Measurements from ENCODE around the gene KRT76. TPM values are rescaled to one million over a fixed set of nuclear protein-coding genes. Genes with fewer than 3 reads are reported as not detected.

Gene KRT76
- total RNA-seq, 3 donors from 2014 or later: not detected

DNA sequence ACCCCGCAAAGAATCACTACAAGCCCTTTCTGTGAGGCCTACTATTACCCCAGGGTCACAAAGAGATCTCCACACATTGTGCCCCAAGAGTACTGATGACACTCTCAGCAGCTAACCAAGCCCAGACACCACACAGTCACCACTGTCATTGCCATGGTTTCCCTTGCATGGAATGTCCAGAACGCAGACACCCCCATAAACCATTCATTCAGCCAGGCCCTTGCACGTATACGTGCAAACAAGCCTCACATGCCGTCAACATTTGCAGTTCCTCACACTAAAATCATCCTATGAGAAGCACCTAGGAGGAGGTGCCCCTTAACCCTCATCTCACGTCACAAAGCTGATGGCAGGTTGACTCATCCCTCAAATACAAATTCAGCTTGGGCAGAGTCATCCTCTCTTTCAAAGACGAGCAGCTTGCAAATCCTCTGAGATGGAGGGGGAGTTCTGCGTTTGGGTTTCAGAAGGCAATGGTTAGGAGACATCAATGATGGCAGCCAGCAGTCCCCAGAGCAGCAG lies 56.7 kb downstream of the KRT76 start:
- peaks cover 12% of the 10 kb centered on the region for H3K27me3 Mint-ChIP-seq (ENCODE audit: low read depth)

More for the DNA sequence above, 56.7 kb downstream of the KRT76 start:
- H3K9me3 Mint-ChIP-seq: no peaks in the 10 kb centered on the region
- DNase-seq (no peak), ATAC-seq (no peak)
- H3K36me3 Mint-ChIP-seq (ENCODE audit: insufficient read depth): no peaks in the 10 kb centered on the region
- H3K4me3 Mint-ChIP-seq: no peak overlapping the region
- H3K4me1 Mint-ChIP-seq (ENCODE audit: low read depth): no peaks in the 10 kb centered on the region

Other genes starting within 250 kb of the KRT76 start
- gene KRT71, start 224.2 kb downstream of the KRT76 start, total RNA-seq: not detected
- gene KRT74, start 203.5 kb downstream of the KRT76 start, total RNA-seq: not detected
- gene KRT72, start 175.9 kb downstream of the KRT76 start, total RNA-seq: under 1 TPM; 0.11 to 0.38 (median 0.20) TPM
- under 1 TPM; 0.16 to 0.23 (median 0.22) TPM for gene KRT73, start 158.8 kb downstream of the KRT76 start, total RNA-seq
- not detected for gene KRT2, start 125.1 kb downstream of the KRT76 start, total RNA-seq
- under 1 TPM in 1 of 3 donors, not detected in 2; 0.37 TPM for gene KRT1, start 96.9 kb downstream of the KRT76 start, total RNA-seq
- not detected for gene KRT77, start 73.8 kb downstream of the KRT76 start, total RNA-seq
- gene KRT3, start 18.8 kb upstream of the KRT76 start, total RNA-seq: not detected
- gene KRT4, start 36.8 kb upstream of the KRT76 start, total RNA-seq: not detected
- under 1 TPM in 2 of 3 donors, not detected in 1; 0.10 to 0.16 TPM for gene KRT79, start 57.0 kb upstream of the KRT76 start, total RNA-seq
- gene KRT78, start 71.6 kb upstream of the KRT76 start, total RNA-seq: not detected
- gene KRT8, start 127.7 kb upstream of the KRT76 start, total RNA-seq: 1 to 10 TPM; 4.2 to 6.0 (median 4.5) TPM
- gene KRT18, start 171.8 kb upstream of the KRT76 start, total RNA-seq: 10 to 100 TPM; 11.8 to 15.6 (median 15.0) TPM
- 100 to 1,000 TPM; 617 to 659 (median 632) TPM for gene EIF4B, start 229.1 kb upstream of the KRT76 start, total RNA-seq